ENCODE data around the gene LHFPL3. TPM values are rescaled to one million over a fixed set of nuclear protein-coding genes. Genes with fewer than 3 reads are reported as not detected.

LHFPL3 gene
- total and polyA plus RNA-seq, 2 of the 13 experiments (the other 11 are each of a cell fraction or from before 2014, with no cell fraction given) = not detected

DNA sequence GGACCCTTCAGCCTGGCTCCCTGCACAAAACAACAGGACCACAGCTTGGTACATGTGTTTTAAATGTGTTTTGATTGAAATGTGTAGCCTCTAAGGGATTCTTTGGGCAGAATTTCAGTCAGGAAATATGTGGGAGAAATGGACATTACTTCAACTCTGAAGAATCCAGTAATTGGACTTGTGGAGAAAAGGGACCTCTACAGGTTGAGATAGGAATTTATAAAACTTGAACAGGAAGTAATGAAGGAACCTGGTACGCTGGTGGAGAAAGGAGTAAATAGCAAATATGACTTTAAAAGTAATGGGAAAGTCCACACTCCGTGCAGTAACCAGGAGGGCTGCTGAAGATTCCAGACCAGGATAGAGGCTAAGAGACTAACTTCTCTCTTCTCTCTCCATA, 220.5 kb downstream of the LHFPL3 start:
- no peak for DNase-seq (ENCODE audit: low spot score)
- ChIA-PET CTCF (ENCODE audit: low intra/inter-chr PET ratio, low total read pairs) (no interaction called here), POLR2A (no interaction called here)
- H3K4me1 ChIP-seq (ENCODE audit: insufficient read depth, low read length) = no peaks in the 10 kb centered on the region
- no peaks in the 10 kb centered on the region for H3K79me2 ChIP-seq (ENCODE audit: insufficient read depth, low read length)
- no peak for FAIRE-seq
- H2AFZ ChIP-seq (ENCODE audit: low read length) = no peak overlapping the region
- H3K9me3 ChIP-seq (ENCODE audit: low read length) = no peaks in the 10 kb centered on the region
- H3K27ac ChIP-seq (ENCODE audit: extremely low read length, insufficient read depth, low read length) = no peak overlapping the region
- no peaks in the 10 kb centered on the region for H3K36me3 ChIP-seq (replicated peaks in 1 of 2; ENCODE audit: control insufficient read depth in 1 of 2, insufficient read depth in 2 of 2, low read length in 2 of 2)
- intact Hi-C loops (cut with micrococcal nuclease; ENCODE audit: unreplicated experiment) (no loop called here), in situ Hi-C loops (cut with HindIII; ENCODE audit: extremely low pct_ligation_motif_present, low pct_unique_long_range_greater_than_20kb) (no loop called here)
- no peaks in the 10 kb centered on the region for H3K27me3 ChIP-seq (ENCODE audit: control insufficient read depth in 1 of 2, insufficient read depth in 2 of 2, low read length in 2 of 2)
- BruUV-seq (replicated peaks) = no TSS peak
- H3K4me3 ChIP-seq (replicated peaks in 1 of 3; ENCODE audit: insufficient read depth in 1 of 3, low read depth in 2 of 3, low read length in 3 of 3) = no peak overlapping the region
- no peak for ATAC-seq
- no peak overlapping the region for H3K4me2 ChIP-seq (ENCODE audit: low read depth, low read length)
- no peak overlapping the region for H3K9ac ChIP-seq (ENCODE audit: insufficient read depth, low read depth, low read length)
- no peak for TF ChIP-seq ZNF24 (IDR thresholded peaks at IDR 0.05)
- TF ChIP-seq, protein P1, sequence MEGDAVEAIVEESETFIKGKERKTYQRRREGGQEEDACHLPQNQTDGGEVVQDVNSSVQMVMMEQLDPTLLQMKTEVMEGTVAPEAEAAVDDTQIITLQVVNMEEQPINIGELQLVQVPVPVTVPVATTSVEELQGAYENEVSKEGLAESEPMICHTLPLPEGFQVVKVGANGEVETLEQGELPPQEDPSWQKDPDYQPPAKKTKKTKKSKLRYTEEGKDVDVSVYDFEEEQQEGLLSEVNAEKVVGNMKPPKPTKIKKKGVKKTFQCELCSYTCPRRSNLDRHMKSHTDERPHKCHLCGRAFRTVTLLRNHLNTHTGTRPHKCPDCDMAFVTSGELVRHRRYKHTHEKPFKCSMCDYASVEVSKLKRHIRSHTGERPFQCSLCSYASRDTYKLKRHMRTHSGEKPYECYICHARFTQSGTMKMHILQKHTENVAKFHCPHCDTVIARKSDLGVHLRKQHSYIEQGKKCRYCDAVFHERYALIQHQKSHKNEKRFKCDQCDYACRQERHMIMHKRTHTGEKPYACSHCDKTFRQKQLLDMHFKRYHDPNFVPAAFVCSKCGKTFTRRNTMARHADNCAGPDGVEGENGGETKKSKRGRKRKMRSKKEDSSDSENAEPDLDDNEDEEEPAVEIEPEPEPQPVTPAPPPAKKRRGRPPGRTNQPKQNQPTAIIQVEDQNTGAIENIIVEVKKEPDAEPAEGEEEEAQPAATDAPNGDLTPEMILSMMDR (CRISPR knock-in tag; IDR thresholded peaks at IDR 0.05) = peak; percentile 33; the same call in 1 of the 2 replicates
- no peaks in the 10 kb centered on the region for H4K20me1 ChIP-seq (ENCODE audit: insufficient read depth, low read length)
- 7% methylated on average over 2 of the region's 2 CpGs for WGBS (ENCODE audit: low lambda C conversion rate)

DNA sequence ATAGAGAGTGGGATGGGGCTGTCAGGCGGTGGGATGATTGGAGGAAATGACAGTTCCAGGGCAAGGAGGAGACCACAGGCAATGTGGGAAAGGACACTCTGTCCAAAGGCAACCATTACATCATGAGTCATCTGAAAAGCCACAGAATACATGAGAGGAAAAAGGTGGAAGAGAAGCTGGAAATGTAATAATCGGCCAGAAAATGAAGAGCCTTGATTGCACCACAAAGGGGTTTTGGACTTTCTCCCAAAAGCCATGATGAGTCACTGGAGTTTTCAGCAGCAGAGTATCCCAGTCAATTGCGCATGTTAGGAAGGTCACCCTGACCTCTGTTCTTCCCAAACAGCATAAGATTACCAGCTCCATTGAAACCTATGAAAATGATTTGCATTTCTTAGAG, 222.0 kb downstream of the LHFPL3 start:
- H3K27ac ChIP-seq (ENCODE audit: extremely low read length, insufficient read depth, low read length) = no peak overlapping the region
- H3K9ac ChIP-seq (ENCODE audit: insufficient read depth, low read depth, low read length) = no peak overlapping the region
- no peaks in the 10 kb centered on the region for H3K9me3 ChIP-seq (ENCODE audit: low read length)
- H3K36me3 ChIP-seq (replicated peaks in 1 of 2; ENCODE audit: control insufficient read depth in 1 of 2, insufficient read depth in 2 of 2, low read length in 2 of 2) = no peaks in the 10 kb centered on the region
- FAIRE-seq (no peak), DNase-seq (ENCODE audit: low spot score) (no peak), ATAC-seq (no peak)
- intact Hi-C loops (cut with micrococcal nuclease; ENCODE audit: unreplicated experiment) (no loop called here), in situ Hi-C loops (cut with HindIII; ENCODE audit: extremely low pct_ligation_motif_present, low pct_unique_long_range_greater_than_20kb) (no loop called here)
- no peak overlapping the region for H3K4me3 ChIP-seq (replicated peaks in 1 of 3; ENCODE audit: insufficient read depth in 1 of 3, low read depth in 2 of 3, low read length in 3 of 3)
- H3K79me2 ChIP-seq (ENCODE audit: insufficient read depth, low read length) = no peaks in the 10 kb centered on the region
- H3K27me3 ChIP-seq (ENCODE audit: control insufficient read depth in 1 of 2, insufficient read depth in 2 of 2, low read length in 2 of 2) = no peaks in the 10 kb centered on the region
- no peak overlapping the region for H3K4me2 ChIP-seq (ENCODE audit: low read depth, low read length)
- no peak for TF ChIP-seq ZNF180 (CRISPR knock-in tag; IDR thresholded peaks at IDR 0.05; ENCODE audit: borderline replicate concordance, low read depth)
- no peak for TF ChIP-seq RBFOX2 (IDR thresholded peaks at IDR 0.05; ENCODE audit: low read depth, low read length)
- TF ChIP-seq, protein P2, sequence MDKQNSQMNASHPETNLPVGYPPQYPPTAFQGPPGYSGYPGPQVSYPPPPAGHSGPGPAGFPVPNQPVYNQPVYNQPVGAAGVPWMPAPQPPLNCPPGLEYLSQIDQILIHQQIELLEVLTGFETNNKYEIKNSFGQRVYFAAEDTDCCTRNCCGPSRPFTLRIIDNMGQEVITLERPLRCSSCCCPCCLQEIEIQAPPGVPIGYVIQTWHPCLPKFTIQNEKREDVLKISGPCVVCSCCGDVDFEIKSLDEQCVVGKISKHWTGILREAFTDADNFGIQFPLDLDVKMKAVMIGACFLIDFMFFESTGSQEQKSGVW (CRISPR knock-in tag; IDR thresholded peaks at IDR 0.05; ENCODE audit: borderline replicate concordance) = no peak
- no peak for TF ChIP-seq ZNF720 (CRISPR knock-in tag; IDR thresholded peaks at IDR 0.05)
- TF ChIP-seq HOXD1 (CRISPR knock-in tag; IDR thresholded peaks at IDR 0.05) = no peak
- no peak for TF ChIP-seq KMT2A (CRISPR knock-in tag; IDR thresholded peaks at IDR 0.05)
- TF ChIP-seq ZBTB7B (CRISPR knock-in tag; IDR thresholded peaks at IDR 0.05) = no peak
- no peak for TF ChIP-seq ADNP (CRISPR knock-in tag; IDR thresholded peaks at IDR 0.05)
- no peak for TF ChIP-seq POLR2AphosphoS5 (IDR thresholded peaks at IDR 0.05; ENCODE audit: low read depth, low read length)
- TF ChIP-seq, protein P3, sequence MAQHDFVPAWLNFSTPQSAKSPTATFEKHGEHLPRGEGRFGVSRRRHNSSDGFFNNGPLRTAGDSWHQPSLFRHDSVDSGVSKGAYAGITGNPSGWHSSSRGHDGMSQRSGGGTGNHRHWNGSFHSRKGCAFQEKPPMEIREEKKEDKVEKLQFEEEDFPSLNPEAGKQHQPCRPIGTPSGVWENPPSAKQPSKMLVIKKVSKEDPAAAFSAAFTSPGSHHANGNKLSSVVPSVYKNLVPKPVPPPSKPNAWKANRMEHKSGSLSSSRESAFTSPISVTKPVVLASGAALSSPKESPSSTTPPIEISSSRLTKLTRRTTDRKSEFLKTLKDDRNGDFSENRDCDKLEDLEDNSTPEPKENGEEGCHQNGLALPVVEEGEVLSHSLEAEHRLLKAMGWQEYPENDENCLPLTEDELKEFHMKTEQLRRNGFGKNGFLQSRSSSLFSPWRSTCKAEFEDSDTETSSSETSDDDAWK (CRISPR knock-in tag; IDR thresholded peaks at IDR 0.05) = no peak
- TF ChIP-seq PRMT3 (CRISPR knock-in tag; IDR thresholded peaks at IDR 0.05; ENCODE audit: borderline replicate concordance, low read depth) = no peak
- no peak for TF ChIP-seq ZNF607 (CRISPR knock-in tag; IDR thresholded peaks at IDR 0.05; ENCODE audit: borderline replicate concordance)
- no peak for TF ChIP-seq HNRNPL (IDR thresholded peaks at IDR 0.05; ENCODE audit: low read depth, low read length)
- CTCF ChIA-PET (ENCODE audit: low intra/inter-chr PET ratio, low total read pairs) = no interaction called here
- no peak overlapping the region for H2AFZ ChIP-seq (ENCODE audit: low read length)
- WGBS (ENCODE audit: low lambda C conversion rate) = 24% methylated on average over 3 of the region's 3 CpGs
- no peaks in the 10 kb centered on the region for H3K4me1 ChIP-seq (ENCODE audit: insufficient read depth, low read length)
- POLR2A ChIA-PET = no interaction called here
- BruUV-seq (replicated peaks) = no TSS peak
- H4K20me1 ChIP-seq (ENCODE audit: insufficient read depth, low read length) = no peaks in the 10 kb centered on the region
